Fibroblast of mammary gland (primary cell): ENCODE measurements around the gene CREB3L4.

ENCODE experiments used
- DNase-seq: peaks from one replicate; pipeline ENCODE4 v3.0.0-alpha.2; 2010; ENCODE audit warnings: low read depth
- H3K4me3 ChIP-seq: 2 replicates; pipeline ENCODE4 v1.5.1; 2011; ENCODE audit warnings: low read depth, mild to moderate bottlenecking, low read length, moderate library complexity; ENCODE audit not compliant: control insufficient read depth
- TF ChIP-seq, protein P1 (sequence below): conservative IDR thresholded peaks from 2 replicates; pipeline ENCODE4 v1.5.1; 2011; ENCODE audit warnings: low read depth, low read length, inconsistent platforms; ENCODE audit not compliant: control insufficient read depth, insufficient read depth

The CREB3L4 gene

DNA sequence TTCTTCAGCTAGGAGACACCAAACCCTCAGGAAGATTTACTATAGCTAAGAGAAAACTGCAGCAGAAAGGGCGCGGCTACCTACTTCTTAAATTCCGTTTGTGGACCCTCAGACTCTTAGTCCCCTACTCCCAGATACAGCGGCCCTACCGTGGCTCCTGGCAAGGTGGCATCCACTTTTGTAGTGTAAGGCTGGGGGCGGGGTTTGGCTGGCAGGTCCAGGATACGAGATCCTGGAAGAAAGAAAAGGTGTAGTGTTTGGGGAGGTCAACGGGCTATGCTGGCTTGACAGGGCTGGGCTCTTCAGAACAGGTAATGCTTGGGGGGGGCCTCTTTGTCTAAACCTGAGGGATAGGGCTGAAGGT lies 280 bp downstream of the CREB3L4 start:
- no peak for DNase-seq
- peak overlapping the region; percentile 71 for H3K4me3 ChIP-seq
- TF ChIP-seq, protein P1, sequence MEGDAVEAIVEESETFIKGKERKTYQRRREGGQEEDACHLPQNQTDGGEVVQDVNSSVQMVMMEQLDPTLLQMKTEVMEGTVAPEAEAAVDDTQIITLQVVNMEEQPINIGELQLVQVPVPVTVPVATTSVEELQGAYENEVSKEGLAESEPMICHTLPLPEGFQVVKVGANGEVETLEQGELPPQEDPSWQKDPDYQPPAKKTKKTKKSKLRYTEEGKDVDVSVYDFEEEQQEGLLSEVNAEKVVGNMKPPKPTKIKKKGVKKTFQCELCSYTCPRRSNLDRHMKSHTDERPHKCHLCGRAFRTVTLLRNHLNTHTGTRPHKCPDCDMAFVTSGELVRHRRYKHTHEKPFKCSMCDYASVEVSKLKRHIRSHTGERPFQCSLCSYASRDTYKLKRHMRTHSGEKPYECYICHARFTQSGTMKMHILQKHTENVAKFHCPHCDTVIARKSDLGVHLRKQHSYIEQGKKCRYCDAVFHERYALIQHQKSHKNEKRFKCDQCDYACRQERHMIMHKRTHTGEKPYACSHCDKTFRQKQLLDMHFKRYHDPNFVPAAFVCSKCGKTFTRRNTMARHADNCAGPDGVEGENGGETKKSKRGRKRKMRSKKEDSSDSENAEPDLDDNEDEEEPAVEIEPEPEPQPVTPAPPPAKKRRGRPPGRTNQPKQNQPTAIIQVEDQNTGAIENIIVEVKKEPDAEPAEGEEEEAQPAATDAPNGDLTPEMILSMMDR: no peak

DNA sequence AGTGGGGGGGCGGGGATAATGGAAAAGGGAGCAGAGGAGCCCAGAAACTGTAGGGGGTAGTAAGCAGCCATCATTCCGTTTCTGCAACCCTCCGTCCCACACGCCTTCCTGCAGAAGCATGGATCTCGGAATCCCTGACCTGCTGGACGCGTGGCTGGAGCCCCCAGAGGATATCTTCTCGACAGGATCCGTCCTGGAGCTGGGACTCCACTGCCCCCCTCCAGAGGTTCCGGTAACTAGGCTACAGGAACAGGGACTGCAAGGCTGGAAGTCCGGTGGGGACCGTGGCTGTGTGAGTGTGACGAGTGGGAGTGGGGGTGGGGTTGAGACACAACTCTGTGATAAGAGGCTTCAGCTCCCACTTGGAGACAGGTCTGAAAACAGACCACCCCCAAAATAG lies 706 bp downstream of the CREB3L4 start:
- H3K4me3 ChIP-seq: peak overlapping the region; percentile 71
- TF ChIP-seq, protein P1: no peak
- no peak for DNase-seq

DNA sequence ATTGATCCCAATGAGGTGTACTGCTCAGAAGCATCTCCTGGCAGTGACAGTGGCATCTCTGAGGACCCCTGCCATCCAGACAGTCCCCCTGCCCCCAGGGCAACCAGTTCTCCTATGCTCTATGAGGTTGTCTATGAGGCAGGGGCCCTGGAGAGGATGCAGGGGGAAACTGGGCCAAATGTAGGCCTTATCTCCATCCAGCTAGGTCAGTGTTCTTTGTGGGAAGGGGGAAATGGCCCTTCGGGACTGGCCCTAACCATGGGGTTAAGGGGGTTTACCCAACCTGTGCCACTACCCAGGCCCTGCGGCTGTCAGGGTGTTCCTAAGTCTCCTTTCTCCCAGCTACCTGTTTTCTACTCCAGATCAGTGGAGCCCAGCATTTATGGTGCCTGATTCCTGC lies 1.3 kb downstream of the CREB3L4 start:
- TF ChIP-seq, protein P1: no peak
- H3K4me3 ChIP-seq: no peak overlapping the region
- DNase-seq: no peak

DNA sequence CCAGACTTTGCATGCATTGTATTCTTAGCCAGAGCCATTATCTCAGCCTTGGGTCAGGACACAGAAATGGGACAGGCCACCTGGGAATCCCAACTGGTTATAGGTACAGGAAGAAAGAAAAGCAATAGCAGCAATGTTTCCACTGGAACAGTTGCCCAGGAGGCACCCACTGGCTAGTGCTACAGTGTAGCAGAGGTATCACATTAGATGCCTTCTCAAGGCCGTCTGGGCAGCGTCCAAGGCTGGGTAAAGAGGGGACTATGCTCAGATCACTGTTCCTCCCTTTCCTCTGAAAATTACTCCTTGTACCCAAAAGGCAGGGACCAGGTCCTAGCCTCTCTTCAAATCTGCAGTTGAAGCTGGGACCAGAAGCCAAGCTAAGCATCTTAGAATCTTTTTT lies 2.6 kb downstream of the CREB3L4 start:
- TF ChIP-seq, protein P1: no peak
- H3K4me3 ChIP-seq: no peak overlapping the region
- DNase-seq: no peak

DNA sequence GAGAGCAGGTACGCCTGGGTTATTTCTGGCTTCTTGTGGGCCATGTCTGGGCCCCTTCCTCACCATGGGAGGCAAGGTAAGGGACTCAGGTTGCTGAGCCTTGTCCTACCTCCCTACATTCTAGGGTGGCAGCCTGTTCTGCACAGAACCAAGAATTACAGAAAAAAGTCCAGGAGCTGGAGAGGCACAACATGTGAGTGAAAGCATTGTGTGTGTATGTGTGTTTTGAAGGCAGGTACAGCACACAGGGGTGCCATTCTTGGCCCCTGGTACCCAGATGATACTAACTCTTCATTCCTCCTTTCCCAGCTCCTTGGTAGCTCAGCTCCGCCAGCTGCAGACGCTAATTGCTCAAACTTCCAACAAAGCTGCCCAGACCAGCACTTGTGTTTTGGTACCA lies 5.4 kb downstream of the CREB3L4 start:
- no peak for DNase-seq
- TF ChIP-seq, protein P1: no peak
- H3K4me3 ChIP-seq: no peak overlapping the region

DNA sequence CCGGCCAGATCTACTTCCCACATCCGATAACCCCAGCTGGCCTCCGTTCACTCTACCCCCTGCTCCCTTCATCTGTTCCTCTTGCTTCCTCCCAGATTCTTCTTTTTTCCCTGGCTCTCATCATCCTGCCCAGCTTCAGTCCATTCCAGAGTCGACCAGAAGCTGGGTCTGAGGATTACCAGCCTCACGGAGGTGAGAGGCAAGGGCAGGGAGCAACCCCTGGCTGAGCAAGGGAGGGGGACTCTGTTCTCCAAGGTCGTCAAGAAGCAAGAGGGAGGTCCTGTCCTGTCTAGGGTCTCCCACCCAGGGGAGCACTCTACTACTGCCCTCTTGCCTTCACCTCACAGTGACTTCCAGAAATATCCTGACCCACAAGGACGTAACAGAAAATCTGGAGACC lies 5.8 kb downstream of the CREB3L4 start:
- DNase-seq: no peak

More for the DNA sequence above, 5.8 kb downstream of the CREB3L4 start:
- TF ChIP-seq, protein P1: no peak
- H3K4me3 ChIP-seq: no peak overlapping the region
